HK-2 (cell line): ENCODE measurements around the gene APH1B.
"Not testable (repeated sequence)": the region's sequence is repeated elsewhere in the genome, so short reads cannot be mapped to it uniquely, and the experiment has no call there.

Experiments used
- DNase-seq: peaks from one replicate; pipeline ENCODE4 v3.0.0-alpha.2; 2018; ENCODE audit not compliant: unreplicated experiment

Gene APH1B

DNA sequence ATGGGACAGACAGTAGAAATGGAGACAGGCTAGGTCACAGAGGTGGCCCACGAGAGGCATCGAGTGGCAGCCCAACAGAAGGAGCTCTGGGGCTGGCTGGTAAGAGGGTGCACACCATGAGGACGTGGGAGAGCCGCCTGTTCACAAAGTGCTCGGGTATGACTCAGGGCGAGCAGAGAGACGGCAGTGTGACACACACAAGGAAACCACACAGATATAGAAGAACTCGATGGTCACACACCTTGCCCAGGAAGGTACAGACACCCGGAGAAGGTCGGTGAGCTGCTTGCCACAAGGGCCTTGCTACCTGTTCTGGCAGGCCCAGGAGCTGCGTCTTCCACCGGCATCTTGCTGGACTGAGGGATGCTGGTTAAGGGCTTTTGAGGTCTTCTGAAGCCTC lies 54.1 kb downstream of the APH1B start:
- no peak for DNase-seq

GRCh38 chr15:63332367-63333124 lies 55.1 kb downstream of the APH1B start:
- peak; percentile 59 for DNase-seq

DNA sequence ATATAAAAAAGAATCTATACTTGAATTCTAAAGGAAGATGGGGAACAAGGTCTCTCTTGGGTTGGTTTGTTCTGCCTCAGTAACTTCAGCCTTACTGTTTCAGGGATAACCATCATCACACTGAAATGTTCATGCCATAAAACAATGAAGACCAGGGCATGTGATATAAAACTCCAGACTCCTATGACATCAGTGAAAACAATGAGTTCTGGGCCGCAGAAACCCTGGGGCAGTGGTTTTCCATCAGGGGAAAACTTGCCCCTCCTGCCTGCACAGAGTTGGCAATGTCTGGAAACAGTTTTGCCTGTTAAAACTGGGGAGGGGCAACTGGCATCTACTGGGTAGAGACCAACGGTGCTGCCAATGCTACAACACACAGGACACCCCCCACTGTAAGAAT lies 57.4 kb downstream of the APH1B start:
- DNase-seq: no peak

GRCh38 chr15:63335543-63336240 lies 58.3 kb downstream of the APH1B start:
- no peak for DNase-seq

- DNase-seq: no peak
These were observed 59.6 kb downstream of the APH1B start for GRCh38 chr15:63337046-63337445.

DNA sequence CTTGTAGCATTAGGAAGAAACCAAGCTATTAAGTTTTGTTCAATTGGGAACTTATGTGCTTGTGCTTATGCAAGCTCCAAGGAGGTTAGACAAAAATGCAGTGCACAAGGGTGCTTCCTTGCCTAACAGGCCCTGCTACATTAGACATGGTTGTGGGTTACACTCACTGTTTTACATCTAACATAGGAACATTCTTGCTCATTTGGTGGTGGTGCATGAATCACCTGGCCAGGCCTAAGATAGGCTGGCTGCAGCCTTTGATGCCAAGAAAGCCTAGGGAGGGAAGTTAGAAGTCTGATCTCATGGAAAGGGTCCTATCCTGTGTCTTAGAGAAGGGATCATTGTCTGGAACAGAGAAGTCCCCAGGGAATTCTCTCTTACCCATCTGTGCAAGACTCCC lies 60.8 kb downstream of the APH1B start:
- DNase-seq: no peak

- DNase-seq: no peak
These were observed 61.8 kb downstream of the APH1B start for GRCh38 chr15:63339006-63339766.

- DNase-seq: no peak
These were observed 62.4 kb downstream of the APH1B start for GRCh38 chr15:63339836-63340235.

- no peak for DNase-seq
These were observed 62.9 kb downstream of the APH1B start for GRCh38 chr15:63340353-63340752.

DNA sequence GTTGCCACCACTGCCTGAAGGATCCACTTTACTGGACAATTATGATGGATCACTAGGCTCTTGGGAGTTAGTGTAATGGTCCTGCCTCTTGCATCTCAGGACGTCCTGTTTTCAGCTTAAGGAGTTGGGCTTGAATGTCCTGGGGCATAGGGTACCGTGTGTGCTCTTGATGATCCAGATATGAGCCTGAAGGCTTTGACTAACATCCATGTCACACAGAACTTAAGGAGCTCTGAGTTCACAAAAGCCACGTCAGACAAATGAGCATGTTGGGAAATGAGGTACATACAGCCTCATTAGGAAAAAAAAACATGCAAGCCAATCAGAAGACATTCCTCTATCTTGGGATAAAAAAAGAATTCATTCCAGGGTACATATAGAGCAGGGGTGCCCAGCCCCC lies 63.5 kb downstream of the APH1B start:
- no peak for DNase-seq

GRCh38 chr15:63341898-63342297 lies 64.5 kb downstream of the APH1B start:
- no peak for DNase-seq

GRCh38 chr15:63342996-63343562 lies 65.7 kb downstream of the APH1B start:
- DNase-seq: not testable (repeated sequence)

DNA sequence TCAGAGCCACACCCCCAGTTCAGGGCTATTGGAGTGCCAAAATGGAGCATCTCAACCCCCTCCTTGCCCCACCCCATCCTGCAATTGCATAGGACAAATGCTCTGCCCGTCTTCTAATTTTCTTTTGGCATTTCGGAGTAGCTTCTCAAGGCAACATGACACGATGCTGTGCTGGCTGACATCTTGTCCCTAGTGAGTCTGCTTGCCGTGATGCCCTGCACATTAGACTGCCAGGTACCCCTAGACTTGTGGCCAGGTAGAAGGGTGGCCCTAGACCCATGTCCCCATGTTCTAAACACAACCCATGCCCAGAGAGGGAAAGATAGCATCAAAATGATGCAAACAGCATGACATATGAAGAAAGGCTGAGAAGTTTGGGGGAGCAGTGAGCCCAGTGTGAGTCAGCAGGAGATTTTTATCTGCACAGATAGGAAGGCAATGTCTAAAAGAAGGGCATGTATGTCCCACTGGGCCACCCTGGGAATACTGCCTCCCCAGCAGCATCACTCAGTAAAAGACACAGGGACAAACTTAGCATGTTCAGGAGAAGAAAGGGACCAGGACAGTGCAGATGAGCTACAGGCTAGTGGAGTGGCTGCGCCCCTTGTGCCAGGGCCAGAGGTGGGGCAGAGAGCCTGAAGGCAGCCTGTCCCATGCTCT lies 67.5 kb downstream of the APH1B start:
- DNase-seq: no peak

GRCh38 chr15:63345391-63345752 lies 68.0 kb downstream of the APH1B start:
- no peak for DNase-seq

DNA sequence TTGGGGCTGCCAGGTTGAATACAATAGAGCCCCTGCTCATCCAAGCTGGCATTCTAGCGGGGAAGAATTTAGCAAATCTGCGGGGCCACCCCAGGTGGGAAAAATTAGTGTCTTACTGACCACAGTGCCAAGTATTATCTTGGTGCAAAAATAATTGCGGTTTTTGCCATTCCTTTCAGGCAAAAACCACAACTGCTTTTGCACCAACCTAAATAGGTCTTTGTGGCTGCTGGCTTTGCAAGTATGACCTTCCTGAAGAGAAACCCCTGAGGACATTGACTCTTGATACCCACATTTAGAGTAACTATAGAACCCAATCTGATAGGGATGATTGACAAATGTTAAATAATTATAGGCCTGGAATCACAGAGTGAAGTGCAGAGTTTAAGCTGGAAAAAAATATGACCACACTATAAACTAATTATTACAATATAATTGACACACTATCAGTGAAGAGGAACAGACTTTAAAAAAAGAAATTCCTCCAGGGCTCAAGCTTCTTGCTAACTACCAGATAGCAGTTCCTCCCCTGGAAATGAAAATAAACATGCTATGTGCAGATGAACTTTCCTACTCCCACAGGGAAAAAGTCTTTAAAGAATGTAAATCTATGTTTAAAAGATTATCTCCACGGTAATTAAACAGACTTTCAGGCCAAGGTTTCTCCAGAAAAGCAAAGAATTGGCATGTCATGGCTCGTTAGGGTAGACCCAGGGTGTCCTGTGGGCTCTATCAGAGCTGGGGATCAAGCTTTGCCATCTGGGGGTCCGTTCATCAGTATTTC lies 69.9 kb downstream of the APH1B start:
- no peak for DNase-seq

- peak; percentile 49 for DNase-seq
These were observed 71.0 kb downstream of the APH1B start for GRCh38 chr15:63348392-63348791.

GRCh38 chr15:63349156-63349555 lies 71.8 kb downstream of the APH1B start:
- no peak for DNase-seq

DNA sequence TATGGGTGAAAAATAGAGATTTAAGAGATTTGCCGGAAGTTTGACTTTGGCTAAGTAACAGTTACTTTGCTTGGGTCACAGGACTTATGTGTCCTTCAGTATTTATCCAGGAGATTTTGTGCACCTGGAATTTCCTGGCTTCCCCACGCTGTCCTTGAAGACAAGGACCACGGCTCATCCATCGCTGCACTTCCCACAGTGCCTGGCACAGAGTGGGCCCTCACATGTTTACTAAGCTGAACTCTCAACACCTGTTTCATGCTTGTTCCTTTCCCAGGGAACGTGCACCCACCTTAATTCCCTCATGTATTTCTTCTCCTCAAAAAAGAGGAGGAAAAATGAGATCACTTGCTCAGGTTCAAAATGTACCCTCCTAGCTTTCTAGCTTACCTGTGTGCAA lies 72.2 kb downstream of the APH1B start:
- no peak for DNase-seq

GRCh38 chr15:63350178-63350621 lies 72.8 kb downstream of the APH1B start:
- DNase-seq: no peak

- no peak for DNase-seq
These were observed 73.8 kb downstream of the APH1B start for GRCh38 chr15:63351170-63351569.

- no peak for DNase-seq
These were observed 75.4 kb downstream of the APH1B start for GRCh38 chr15:63352808-63353207.
